Upper lobe of right lung (tissue), 1 donor: Measurements from ENCODE around the gene IPCEF1. TPM values are rescaled to one million over a fixed set of nuclear protein-coding genes. Genes with fewer than 3 reads are reported as not detected.
A peak's percentile ranks its signal among the peaks of the same experiment; 100 is the strongest.
"Not testable (repeated sequence)": the region's sequence is repeated elsewhere in the genome, so short reads cannot be mapped to it uniquely, and the experiment has no call there.

Experiments
- ATAC-seq: fragments of 200-7000 bp; cut with Tn5 transposase; one replicate; pipeline ENCODE4 v1.9.1; 2020; ENCODE audit warnings: mild to moderate bottlenecking, moderate library complexity
- DNase-seq: peaks from one replicate; pipeline ENCODE4 v3.0.0-alpha.2; 2020
- H3K27ac ChIP-seq: fragments of 200-600 bp; one replicate; pipeline ENCODE4 v1.8.0; 2022
- H3K27me3 ChIP-seq: fragments of 200-600 bp; one replicate; pipeline ENCODE4 v1.8.0; 2022; ENCODE audit warnings: mild to moderate bottlenecking
- H3K36me3 ChIP-seq: fragments of 200-600 bp; one replicate; pipeline ENCODE4 v1.8.0; 2022
- H3K4me1 ChIP-seq: fragments of 200-600 bp; one replicate; pipeline ENCODE4 v1.8.0; 2022
- H3K4me3 ChIP-seq: fragments of 200-600 bp; one replicate; pipeline ENCODE4 v1.8.0; 2022; ENCODE audit warnings: mild to moderate bottlenecking
- H3K9me3 ChIP-seq: fragments of 200-600 bp; one replicate; pipeline ENCODE4 v1.8.0; 2022
- intact Hi-C: fragments of 100-400 bp; cut with DNase I; formaldehyde crosslinking; loops from one replicate; pipeline ENCODE4 v1.11.0; 2022
- total RNA-seq: library from RNA; stranded (reverse); fragmentation: NEBNext Ultra II Directional; extraction: Animal tissue kit (Norgen Biotek cat#: 25700); gene quantifications from one replicate; pipeline ENCODE4 v1.2.1, GENCODE V29; 2021
- TF ChIP-seq, protein P1 (sequence below): fragments of 200-600 bp; IDR thresholded peaks from one replicate; pipeline ENCODE4 v1.8.0; 2022; ENCODE audit warnings: antibody characterized with exemption
- donor health status: DM: no; HTN: yes; CAD: no; lungs with severe emphysema.

IPCEF1 gene
- total RNA-seq, 1 donor from 2014 or later = 8.8 TPM

- TF ChIP-seq, protein P1, sequence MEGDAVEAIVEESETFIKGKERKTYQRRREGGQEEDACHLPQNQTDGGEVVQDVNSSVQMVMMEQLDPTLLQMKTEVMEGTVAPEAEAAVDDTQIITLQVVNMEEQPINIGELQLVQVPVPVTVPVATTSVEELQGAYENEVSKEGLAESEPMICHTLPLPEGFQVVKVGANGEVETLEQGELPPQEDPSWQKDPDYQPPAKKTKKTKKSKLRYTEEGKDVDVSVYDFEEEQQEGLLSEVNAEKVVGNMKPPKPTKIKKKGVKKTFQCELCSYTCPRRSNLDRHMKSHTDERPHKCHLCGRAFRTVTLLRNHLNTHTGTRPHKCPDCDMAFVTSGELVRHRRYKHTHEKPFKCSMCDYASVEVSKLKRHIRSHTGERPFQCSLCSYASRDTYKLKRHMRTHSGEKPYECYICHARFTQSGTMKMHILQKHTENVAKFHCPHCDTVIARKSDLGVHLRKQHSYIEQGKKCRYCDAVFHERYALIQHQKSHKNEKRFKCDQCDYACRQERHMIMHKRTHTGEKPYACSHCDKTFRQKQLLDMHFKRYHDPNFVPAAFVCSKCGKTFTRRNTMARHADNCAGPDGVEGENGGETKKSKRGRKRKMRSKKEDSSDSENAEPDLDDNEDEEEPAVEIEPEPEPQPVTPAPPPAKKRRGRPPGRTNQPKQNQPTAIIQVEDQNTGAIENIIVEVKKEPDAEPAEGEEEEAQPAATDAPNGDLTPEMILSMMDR = peak; percentile 40
- no peaks in the 10 kb centered on the region for H3K9me3 ChIP-seq
- peaks cover 4% of the 10 kb centered on the region for H3K4me1 ChIP-seq
- H3K27me3 ChIP-seq = no peaks in the 10 kb centered on the region
- ATAC-seq (peak; percentile 94), DNase-seq (peak; percentile 81)
- H3K27ac ChIP-seq = peak overlapping the region; percentile 28
- H3K36me3 ChIP-seq = no peaks in the 10 kb centered on the region
- H3K4me3 ChIP-seq = peak overlapping the region; percentile 18
- intact Hi-C loops = no loop called here
Measured at GRCh38 chr6:154343473-154344308, 12.9 kb downstream of the IPCEF1 start.

GRCh38 chr6:154341871-154342270 is 14.7 kb downstream of the IPCEF1 start:
- TF ChIP-seq, protein P1 = no peak
- ATAC-seq = no peak

GRCh38 chr6:154341336-154341735 is 15.3 kb downstream of the IPCEF1 start:
- ATAC-seq = no peak
- intact Hi-C loops = no loop called here

More at GRCh38 chr6:154341871-154342270, 14.7 kb downstream of the IPCEF1 start:
- intact Hi-C loops = no loop called here
- no peak overlapping the region for H3K4me3 ChIP-seq
- H3K9me3 ChIP-seq = no peaks in the 10 kb centered on the region
- H3K27me3 ChIP-seq = no peaks in the 10 kb centered on the region
- H3K36me3 ChIP-seq = no peaks in the 10 kb centered on the region
- peaks cover 4% of the 10 kb centered on the region for H3K4me1 ChIP-seq
- no peak overlapping the region for H3K27ac ChIP-seq
- no peak for DNase-seq

GRCh38 chr6:154337406-154338005 is 19.1 kb downstream of the IPCEF1 start:
- TF ChIP-seq, protein P1 = no peak
- Histone ChIP-seq H3K4me1 (peaks cover 4% of the 10 kb centered on the region), H3K36me3 (no peaks in the 10 kb centered on the region), H3K27ac (no peak overlapping the region), H3K27me3 (no peaks in the 10 kb centered on the region), H3K4me3 (no peak overlapping the region), H3K9me3 (no peaks in the 10 kb centered on the region)
- peak; percentile 26 for ATAC-seq
- no peak for DNase-seq
- intact Hi-C loops = no loop called here

More at GRCh38 chr6:154341336-154341735, 15.3 kb downstream of the IPCEF1 start:
- no peaks in the 10 kb centered on the region for H3K36me3 ChIP-seq
- no peak overlapping the region for H3K4me3 ChIP-seq
- no peaks in the 10 kb centered on the region for H3K27me3 ChIP-seq
- peaks cover 4% of the 10 kb centered on the region for H3K4me1 ChIP-seq
- TF ChIP-seq, protein P1 = no peak
- no peak for DNase-seq
- H3K9me3 ChIP-seq = no peaks in the 10 kb centered on the region
- no peak overlapping the region for H3K27ac ChIP-seq

- H3K9me3 ChIP-seq, H3K4me1 ChIP-seq, H3K27ac ChIP-seq, H3K27me3 ChIP-seq, ATAC-seq, H3K36me3 ChIP-seq, H3K4me3 ChIP-seq, intact Hi-C loops, DNase-seq: not testable (repeated sequence)
Measured at GRCh38 chr6:154334147-154334546, 22.5 kb downstream of the IPCEF1 start.

DNA sequence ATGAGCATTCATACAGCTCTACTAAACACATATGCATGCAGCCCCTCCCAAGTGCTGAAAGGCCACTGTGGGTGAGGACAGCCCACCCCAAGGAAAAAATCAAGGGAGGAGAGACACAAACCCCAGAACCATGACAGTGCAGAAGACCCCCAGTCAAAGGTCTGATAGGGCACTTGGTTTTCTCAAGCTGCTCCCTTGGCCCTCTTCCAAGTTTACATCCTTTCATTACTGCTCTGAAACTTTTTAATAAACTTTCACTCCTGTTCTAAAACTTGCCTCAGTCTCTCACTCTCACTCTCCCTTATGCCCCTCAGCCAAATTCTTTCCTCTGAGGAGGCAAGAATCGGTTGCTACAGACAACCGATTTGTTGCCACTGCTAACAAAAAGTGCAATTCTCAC is 24.9 kb downstream of the IPCEF1 start:
- TF ChIP-seq, protein P1 = no peak
- Histone ChIP-seq H3K36me3 (no peaks in the 10 kb centered on the region), H3K27me3 (no peaks in the 10 kb centered on the region), H3K4me3 (no peak overlapping the region), H3K27ac (no peak overlapping the region), H3K9me3 (no peaks in the 10 kb centered on the region), H3K4me1 (no peaks in the 10 kb centered on the region)
- no peak for ATAC-seq
- DNase-seq = no peak
- intact Hi-C loops = no loop called here
